ENCODE measurements around the gene SLAMF1.

SLAMF1 gene

DNA sequence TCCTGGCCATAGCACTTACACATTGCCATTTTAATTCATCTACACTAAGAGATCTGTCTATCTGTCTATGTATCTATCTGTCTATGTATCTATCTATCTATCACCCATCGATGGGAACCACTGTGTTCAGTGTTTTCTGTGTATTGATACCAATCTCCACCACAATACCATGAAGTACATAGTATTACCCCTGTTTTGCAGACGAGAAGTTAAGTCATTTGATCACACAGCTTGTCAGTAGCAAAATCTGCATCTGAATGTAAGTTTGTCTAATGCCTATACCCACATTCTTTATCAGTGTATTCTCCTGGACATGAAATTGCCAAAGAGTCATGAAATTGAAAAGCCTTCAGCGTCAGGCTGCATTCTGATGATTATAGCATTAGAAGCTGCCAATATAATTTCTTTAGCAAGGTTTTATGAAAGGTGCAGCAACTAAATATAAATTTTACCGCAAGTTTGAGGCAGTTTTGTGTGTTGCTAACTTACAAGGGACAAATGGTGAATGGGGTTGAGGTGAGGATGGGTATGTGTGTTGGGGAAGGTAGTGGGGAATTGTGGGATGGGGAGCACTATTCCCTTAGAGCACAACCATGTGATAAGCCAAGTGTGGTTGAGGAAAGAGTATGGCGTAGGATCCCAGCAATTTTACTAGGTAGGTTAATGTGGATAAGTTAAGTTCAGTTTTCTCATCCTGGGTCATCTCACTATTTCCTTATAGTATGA lies 24.2 kb downstream of the SLAMF1 start:
- no peak for DNase-seq

DNA sequence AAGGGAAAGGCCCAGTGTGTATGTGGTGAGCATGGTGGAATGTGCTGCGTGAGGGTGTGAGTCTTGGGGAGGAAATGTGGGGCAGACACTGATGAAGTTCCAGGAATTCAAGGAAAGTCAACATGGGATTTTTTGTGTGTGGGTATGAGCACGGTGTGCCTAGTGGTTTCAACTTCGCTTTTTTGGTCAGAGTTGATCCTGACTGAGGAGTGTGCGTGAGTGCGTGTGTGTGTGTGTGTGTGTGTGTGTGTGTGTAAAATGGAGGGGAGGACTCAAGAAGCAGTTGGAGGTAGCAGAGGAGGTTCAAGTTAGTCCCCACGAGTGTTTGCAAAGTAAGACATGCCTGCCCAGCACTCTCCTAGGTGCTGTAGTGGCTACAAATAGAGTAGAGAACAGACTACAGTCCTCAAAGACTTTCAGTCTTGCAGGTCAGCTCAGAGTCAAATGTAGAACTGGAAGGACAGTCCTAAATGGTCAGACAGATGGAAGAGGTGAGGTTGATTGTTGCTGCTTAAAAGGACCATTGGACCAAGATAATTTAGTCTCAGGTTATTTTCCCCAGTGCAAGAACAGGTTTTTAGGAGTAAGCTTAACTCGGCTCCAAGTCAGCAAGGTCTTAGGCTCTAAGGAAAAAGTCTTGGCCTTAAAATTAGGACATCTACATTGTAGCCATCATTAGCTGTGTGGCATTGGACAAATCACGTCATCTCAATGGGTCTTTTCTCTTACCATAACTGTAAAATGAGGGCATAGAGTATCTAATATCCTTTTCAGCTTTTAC lies 25.0 kb downstream of the SLAMF1 start:
- DNase-seq, result no peak

DNA sequence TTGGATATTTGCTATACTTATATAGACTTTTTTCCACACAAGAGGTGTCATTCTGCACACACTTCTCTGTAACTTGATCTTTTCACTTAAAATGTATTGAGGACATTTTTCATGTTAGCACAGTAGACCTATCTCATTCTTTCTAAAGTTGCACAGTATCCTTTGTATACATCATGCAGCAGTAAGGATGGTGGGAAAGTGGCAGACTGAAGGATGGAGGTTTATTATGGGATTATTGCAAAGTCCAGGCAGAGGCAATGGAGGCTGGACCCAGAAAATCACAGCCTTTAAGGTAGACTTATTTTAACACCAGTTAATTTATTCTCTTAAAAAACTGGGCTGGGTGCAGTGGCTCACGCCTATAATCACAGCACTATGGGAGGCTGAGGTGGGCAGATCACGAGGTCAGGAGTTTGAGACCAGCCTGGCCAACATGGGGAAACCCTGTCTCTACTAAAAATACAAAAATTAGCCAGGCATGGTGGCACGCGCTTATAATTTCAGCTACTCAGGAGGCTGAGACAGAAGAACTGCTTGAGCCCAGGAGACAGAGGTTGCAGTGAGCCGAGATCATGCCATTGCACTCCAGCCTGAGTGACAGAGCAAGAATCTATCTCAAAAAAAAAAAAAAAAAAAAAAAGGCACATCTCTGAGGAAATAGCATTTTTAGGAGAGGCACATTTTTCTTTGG lies 25.8 kb downstream of the SLAMF1 start:
- DNase-seq, result no peak

DNA sequence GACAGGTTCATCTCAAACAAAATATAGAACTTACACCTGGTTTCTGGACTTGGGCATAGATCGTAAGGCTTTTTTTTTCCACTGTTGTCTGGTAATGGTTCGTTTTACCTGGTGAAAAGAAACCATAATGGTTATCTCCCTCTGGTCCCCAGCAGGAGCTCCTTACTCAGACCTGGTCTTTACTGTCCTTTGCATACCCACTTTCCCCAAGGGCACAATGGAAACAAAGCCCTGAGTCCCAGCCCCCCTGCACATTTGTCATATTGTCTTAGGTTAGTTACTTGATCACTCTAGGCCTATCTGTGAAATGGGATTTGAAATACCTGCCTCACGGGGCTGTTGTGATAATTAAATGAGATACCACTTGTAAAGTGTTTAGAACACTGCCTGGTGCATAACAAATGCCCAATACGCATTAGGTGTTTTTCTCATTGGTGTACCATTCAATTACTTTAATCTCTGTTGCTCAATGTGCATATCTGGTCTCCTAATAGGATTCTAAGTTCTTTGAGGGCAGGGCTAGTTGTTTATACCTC lies 27.0 kb downstream of the SLAMF1 start:
- DNase-seq, result no peak

DNA sequence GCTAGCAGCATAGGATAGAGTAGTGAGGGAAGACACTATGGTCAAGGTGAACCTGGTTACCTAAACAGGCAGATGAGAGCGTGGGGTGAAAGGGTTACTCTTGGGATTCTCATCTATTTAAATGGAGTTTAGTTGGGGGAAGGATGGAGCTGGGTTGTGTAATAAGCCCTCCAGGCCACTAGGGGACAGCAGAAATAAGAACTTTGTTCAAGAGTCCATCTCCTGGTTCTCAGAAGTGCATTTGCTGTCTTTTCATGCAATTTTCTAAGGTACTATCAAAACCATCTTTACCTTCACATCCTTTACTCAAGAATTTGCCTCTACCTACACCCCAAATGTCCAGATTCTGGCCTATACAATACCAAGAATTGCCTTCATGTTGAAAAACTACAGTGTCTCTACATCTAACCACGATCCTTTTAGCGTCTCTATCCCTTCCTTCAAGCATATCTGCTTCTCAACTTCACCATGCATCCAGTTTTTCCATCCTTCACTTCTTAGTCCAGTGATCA lies 28.0 kb downstream of the SLAMF1 start:
- no peak for DNase-seq

DNA sequence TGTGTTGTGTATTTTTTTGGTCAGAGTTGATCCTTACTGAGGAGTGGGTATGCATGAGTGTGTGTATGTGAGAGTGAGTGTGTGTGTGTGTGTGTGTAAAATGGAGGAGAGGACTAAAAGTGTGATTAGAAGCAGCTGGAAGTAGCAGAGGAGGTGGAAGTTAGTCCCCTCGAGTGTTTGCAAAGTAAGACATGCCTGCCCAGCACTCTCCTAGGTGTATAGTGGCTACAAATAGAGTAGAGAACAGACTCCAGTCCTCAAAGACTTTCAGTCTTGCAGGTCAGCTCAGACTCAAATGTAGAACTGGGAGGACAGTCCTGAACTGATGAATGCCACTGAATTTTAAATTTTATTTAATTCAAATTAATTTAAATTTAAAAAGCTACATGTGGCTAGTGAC lies 28.5 kb downstream of the SLAMF1 start:
- no peak for DNase-seq

DNA sequence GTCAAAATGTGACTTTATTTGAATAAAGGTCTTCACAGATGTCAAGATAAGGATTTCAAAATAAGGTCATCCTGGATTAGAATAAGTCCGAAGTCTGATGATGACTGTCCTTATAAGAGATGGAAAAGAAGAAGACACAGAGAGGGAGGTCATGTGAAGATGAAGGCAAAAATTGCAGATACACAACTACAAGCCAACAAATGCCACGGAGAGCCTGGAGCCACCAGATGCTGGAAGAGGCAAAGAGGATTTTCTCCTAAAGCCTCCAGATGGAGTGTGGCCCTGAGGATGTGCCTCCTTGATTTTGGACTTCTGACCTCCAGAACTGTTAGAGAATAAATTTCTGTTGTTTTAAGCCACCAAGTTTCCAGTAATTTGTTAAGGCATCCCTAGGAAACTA lies 31.2 kb downstream of the SLAMF1 start:
- DNase-seq, result no peak

DNA sequence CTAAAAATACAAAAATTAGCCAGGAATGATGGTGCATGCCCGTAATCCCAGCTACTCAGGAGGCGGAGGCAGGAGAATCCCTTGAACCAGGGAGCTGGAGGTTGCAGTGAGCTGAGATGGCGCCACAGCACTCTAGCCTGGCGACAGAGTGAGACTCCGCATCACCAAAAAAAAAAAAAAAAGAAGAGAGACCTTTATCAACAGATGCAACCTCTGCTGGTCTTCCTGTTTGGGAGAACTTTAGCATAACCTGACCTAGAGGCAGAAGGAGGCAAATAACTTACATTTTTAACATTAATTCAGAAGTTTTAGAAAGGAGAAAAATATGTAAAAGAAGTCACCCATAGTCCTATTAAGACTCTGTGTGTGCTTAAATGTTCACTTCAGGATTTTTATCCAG lies 32.4 kb downstream of the SLAMF1 start:
- no peak for DNase-seq

DNA sequence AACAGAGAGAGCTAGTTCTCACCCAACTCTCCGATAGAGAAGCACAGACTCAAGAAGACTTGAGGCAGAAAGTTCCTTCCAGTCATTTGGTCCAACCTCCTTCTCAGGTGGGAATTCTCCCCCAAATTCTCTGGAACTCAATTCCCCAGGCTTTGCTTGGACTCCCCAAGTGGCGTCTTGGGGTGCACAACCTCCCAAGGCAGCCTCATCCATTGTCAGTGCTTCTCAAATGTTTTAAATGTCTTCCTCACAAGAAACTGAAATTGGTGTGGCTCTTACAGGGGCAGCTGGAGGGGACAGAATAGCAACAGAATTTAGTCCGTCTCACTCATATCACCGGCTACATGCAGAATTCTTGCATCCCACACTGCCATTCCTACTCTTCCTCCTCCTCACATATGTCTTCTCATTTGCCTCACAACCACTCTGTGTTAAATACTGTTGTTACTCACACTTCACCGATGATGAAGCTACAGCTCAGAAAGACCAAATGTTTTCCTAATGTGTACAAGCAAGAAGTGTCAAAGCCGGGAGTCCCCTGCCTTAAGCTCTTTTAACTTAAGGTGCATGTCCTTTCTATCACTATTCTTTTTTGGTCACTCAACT lies 34.1 kb downstream of the SLAMF1 start:
- DNase-seq, result no peak

DNA sequence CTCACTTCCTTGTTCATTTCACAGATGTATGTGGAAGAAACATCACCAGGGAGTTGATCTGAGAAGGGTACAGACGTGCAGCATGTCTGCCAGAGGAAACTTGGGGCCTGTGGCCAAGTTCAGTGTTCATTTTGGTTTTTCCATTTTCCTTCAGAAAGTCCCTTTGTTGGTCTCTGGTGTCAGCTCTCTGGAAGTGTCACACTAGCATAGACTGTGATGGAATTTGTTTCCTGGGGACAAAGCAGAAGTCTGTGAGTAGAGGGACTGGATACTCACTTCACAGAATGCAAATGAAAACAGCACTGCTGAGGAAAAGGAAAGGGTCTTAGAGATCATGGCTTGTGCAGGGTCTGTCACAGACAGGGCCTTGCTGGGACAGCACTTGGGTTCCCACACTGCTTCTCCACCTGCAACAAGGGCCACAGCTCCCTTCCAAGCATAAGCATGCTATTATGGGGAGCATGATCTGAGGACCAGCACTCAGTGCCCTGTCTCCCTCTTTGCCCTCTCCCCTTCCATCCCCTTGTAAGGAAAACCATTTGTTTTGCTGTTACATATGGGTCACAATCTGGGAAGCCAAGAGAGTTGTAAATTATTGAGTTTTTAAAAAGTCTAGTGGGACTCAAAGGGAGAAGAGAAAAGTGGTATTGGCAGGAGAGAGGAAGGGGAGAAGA lies 36.1 kb downstream of the SLAMF1 start:
- DNase-seq, result no peak

DNA sequence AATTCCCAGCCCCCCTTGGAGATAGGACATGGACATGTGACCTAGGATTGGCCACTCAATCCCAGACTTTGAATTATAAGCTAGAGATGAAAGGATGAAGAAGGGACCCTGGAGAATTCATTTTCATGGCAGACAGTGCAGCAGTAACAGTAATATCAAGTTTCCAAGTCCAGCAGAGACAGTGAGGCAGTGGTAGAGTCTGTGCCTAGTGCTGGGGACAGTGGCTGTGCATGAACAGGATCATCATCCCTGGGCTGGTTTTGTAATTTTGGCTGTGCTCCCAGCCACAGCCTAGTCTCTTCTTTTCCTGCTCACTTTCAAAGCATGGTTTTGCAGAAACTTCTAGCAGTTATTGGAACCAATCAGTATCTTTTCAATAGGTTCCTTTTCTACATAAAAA lies 37.9 kb downstream of the SLAMF1 start:
- DNase-seq, result no peak

DNA sequence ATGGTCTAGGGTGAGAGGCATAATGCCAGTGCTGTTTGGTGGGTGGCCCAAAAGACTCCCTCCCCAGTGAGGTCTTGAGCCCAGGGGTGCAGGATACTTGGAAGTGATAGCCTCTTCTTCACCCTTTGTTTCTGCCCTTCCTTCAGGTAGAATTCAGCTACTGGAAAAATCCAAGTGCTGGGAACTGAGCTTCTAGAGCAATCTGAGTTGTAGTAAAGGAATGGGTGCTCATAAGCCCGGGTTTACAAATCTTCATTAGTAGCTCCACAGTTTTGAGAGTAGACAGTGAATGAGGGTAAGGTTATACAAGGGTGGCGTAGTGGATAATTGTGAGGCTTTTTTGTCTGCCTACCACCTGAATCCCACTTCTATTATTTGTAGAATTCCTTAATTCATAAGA lies 38.3 kb downstream of the SLAMF1 start:
- no peak for DNase-seq

DNA sequence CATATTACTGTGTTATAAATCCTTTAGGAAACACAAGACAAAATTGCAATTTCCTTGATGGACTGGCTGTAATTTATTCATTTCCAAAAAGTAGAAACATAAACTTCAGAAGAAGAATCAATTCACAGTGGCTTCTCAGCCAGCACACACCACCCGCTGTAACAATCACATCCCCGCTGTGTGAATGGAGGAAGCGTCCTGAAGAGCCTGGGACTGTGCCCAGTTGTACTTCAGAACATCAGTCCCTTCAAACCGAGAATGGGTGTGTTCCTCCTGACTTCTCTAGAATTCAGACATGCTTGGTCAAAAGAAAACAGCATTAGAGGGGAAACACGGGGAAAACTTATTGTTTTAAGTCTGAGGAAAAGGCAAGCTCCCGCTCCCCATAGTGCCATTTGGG lies 38.8 kb downstream of the SLAMF1 start:
- no peak for DNase-seq

DNA sequence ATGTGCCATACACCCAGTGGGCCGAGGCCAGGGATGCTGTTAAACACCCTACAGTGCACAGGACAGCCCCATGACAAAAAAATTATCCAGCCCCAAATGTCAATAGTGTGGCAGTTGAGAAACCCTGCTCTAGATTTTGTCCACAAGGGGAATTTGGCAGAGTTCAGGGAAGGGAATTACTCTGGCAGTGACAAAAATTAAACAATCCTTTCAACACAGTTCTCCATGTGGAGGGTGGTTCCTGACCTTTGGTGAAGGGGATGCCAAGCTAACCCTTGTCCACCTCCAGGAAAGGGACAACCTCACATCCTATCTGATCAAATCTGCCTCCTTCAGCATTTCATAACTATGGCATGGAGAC lies 39.2 kb downstream of the SLAMF1 start:
- no peak for DNase-seq

DNA sequence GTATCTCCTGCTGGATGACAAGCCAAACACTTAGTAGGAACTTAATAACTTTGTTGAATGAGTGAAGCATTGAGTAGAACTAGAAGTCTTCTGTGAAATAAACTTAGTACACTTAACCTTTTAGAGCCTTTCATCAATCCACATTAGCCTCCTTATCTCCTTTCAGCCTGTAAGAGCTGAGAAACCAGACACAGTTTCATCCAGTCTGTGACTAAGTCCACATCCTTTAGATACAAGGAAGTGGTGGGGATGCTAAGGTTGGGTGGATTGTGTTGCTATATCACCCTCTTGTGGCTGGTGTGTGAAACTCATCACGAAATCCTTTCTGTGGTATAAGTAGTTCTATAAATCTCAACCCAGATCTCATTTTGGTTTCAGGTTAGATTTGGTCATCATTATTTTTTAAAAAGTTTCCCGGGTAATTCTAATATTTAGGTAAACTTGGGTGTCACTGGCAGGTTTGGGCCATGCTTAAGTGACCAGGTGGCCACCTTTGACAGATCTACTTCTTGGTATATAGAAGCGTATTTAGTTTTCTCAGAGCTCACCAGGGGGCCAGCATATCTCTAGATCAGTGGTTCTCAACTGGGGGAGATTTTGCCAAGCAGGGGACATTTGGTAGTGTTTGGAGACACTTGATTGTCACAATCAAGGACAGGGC lies 39.7 kb downstream of the SLAMF1 start:
- DNase-seq, result peak; percentile 25

DNA sequence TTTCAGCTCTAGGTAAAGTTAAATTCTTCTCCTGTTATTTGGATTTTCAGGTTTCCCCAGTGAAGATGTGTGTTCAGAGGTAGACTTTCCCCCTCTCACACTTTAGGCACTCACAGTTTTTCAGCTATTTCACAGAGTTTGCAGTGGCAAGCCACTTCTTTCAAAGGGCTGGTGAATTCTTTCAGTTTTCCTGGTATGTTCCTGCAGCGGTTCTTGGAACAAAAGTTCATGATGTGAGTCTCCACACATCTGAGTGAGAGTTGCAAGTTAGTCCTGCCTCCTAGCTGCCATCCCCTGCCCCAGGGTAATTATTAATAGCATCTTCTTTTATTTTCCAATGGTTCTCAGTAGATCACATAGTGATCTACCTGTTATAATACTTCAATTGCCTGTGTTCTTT lies 40.2 kb downstream of the SLAMF1 start:
- no peak for DNase-seq

DNA sequence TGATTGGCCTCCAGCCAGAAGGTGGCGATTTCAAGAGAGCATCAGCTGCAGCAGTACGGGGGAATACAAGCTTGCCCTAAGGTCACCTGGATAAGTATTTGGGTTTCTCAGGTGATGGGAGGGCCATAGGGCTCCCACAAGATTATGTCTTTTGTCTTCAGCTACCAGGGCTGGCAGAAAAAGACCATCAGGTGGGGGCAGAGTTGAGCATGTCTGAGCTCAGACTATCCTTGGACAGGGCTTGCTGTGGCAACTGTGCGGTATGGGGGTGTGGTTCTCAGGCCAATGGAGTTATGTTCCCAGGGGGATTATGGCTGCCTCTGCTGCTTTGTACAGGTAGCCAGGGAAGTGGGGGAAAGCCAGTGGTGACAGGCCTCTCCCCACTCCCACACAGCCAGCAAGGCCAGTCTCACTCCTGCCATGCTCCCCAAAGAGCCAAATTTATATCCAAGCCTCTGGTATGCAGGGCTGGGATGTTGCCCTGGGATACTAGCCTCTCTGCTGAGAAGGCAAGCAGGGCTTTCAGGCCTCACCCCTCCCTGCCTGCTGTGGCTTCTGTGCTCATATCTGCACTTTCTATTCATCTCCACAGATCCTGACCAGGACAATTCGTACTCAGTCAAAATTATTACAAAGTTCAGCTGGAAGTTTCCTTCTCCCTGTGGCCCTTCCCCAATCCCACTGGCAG lies 40.9 kb downstream of the SLAMF1 start:
- DNase-seq, result no peak

DNA sequence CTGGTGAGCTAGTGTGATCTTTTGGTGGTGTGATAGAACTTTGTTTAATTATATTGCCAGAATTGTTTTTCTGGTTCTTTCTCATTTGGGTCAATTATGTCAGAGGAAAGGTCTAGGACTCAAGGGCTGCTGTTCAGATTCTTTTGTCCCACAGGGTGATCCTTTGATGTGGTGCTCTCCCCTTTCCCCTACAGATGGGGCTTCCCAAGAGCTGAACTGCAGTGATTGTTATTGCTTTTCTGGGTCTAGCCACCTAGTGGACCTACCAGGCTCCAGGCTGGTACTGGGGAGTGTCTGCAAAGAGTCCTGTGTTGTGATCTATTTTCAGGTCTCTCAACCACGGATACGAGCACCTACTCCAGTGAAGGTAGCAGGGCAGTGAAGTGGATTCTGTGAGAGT lies 41.6 kb downstream of the SLAMF1 start:
- DNase-seq, result no peak

DNA sequence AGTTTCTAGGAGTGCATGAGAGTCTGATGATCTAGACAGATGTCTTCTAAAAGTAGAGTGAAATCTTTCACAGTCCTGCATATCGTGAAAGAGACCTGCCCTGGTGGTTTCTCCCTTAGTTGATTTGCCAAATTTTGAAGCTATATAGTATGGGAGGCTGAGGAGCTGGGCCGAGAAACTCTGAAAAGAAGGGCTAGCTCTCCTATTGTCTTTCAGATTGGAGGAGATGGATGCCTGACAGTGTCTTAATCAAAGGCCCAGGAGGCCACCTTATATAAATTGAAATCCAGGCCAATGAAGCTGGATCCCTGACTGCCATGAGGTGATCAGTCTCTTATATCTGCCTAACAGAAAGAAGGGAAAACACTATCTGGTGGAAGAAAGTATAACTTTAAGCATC lies 49.1 kb downstream of the SLAMF1 start:
- no peak for DNase-seq

DNA sequence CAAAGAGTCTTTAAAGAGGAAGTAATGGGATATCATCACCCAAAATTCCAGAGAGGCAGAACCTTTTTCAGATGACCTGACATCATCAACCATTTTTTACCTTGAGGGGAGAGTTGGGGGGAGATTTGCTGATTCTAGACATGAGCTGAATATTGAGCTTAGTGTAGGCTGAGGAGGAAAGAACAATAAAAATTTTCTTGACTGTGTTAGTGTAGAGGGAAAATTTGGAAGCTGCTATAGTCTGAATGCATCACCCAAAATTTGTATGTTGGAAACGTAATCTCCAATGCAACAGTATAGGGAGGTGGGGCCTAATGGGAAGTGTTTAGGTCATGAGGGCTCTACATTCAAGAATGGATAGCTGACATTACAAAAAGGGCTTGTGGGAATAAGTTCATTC lies 49.8 kb downstream of the SLAMF1 start:
- DNase-seq, result no peak

DNA sequence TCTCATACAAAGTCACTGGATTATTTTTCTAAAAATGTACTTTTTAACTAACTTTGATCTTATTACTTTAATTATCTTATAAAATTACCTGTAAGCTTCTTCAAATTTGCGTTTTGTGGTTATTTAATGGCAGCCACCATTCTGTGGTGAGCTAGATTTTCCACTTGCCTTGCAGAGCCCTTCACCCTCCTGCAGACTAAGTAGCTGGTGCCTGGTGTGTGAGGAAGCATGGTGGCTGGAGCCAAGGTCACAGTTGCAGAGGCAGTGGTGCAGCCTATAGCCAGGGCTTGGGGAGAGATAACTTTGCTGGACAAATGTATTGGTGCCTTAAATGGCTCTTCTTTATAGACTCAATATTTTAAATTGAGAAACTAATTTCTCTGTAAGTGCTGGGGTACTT lies 56.4 kb downstream of the SLAMF1 start:
- no peak for DNase-seq

DNA sequence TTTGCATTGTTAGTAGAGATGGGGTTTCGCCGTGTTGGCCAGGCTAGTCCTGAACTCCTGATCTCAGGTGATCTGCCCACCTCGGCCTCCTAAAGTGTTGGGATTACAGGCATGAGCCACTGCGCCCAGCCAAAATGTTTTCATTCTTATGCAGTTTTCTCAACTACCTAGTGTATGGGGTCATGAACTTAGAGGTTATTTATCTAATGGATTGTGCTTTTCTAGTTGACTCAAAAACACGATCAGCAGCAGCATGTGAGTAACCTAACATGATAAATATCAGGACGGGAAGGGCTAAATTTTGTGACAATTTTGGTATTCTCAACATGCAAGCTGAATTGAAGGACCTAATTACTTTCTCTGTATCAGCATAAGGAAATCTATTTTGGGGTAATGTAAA lies 58.4 kb downstream of the SLAMF1 start:
- DNase-seq, result no peak

Measured in DMS79 treated with DMSO at 0.1 percent for 48 hours (cell line).